ENCODE results near the gene TSPAN17. TPM values are rescaled to one million over a fixed set of nuclear protein-coding genes. Genes with fewer than 3 reads are reported as not detected.

TSPAN17 gene, protein sequence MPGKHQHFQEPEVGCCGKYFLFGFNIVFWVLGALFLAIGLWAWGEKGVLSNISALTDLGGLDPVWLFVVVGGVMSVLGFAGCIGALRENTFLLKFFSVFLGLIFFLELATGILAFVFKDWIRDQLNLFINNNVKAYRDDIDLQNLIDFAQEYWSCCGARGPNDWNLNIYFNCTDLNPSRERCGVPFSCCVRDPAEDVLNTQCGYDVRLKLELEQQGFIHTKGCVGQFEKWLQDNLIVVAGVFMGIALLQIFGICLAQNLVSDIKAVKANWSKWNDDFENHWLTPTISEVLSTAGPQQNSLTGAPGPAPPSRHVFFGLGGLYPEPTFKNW
- 52.6 to 66.4 TPM (median 64.8 TPM) in 5 replicates for total RNA-seq (2022; extraction: Qiagen RNA extraction)

GRCh38 chr5:176647030-176647842 is at the start of gene TSPAN17:
Gene TSPAN17 (plus strand): TSS chr5:176647484. CDS start chr5:176647616, 132 bp downstream.

GRCh38 chr5:176609724-176610434 is 37.4 kb upstream of the TSPAN17 start, which contains the start of gene GPRIN1:
Gene GPRIN1 (minus strand): TSS chr5:176610156. CDS start chr5:176599834, 10,322 bp downstream.

GRCh38 chr5:176629853-176630680 is 17.2 kb upstream of the TSPAN17 start, which contains the start of the genes EIF4E1B and SNCB:
Gene EIF4E1B (plus strand): TSS chr5:176630675. CDS start chr5:176642788, 12,113 bp downstream.
Gene SNCB (minus strand): TSS chr5:176630534. CDS start chr5:176629654, 880 bp downstream.

Other genes with a start within 250 kb of the TSPAN17 start
- 111 to 172 TPM (median 168 TPM) in 5 replicates for gene CLTB, start 230.9 kb upstream of the TSPAN17 start, total RNA-seq (2022; extraction: Qiagen RNA extraction)
- gene FAF2, start 199.1 kb upstream of the TSPAN17 start, total RNA-seq (2022; extraction: Qiagen RNA extraction) = 48.5 to 54.4 TPM (median 50.7 TPM) in 5 replicates
- gene RNF44, start 110.1 kb upstream of the TSPAN17 start, total RNA-seq (2022; extraction: Qiagen RNA extraction) = 20.4 to 40.3 TPM (median 35.2 TPM) in 5 replicates
- gene CDHR2, start 98.1 kb upstream of the TSPAN17 start, total RNA-seq (2022; extraction: Qiagen RNA extraction) = 0.05 to 0.33 TPM (median 0.13 TPM) in 5 replicates
- 8.1 to 10.1 TPM (median 9.3 TPM) in 5 replicates for gene GPRIN1, start 37.3 kb upstream of the TSPAN17 start, total RNA-seq (2022; extraction: Qiagen RNA extraction)
- 0.95 to 1.7 TPM (median 1.3 TPM) in 5 replicates for gene SNCB, start 16.9 kb upstream of the TSPAN17 start, total RNA-seq (2022; extraction: Qiagen RNA extraction)
- gene EIF4E1B, start 16.8 kb upstream of the TSPAN17 start, total RNA-seq (2022; extraction: Qiagen RNA extraction) = not detected in 5 replicates
- 0.37 to 0.98 TPM (median 0.73 TPM) in 5 replicates for gene UNC5A, start 163.1 kb downstream of the TSPAN17 start, total RNA-seq (2022; extraction: Qiagen RNA extraction)

All from A549 treated with dexamethasone at 1 μM for 4 hours (cell line).